HepG2 (cell line): ENCODE results near the gene MAP6D1. TPM values are rescaled to one million over a fixed set of nuclear protein-coding genes. Genes with fewer than 3 reads are reported as not detected.

Source experiments
- ATAC-seq: fragments of 200-7000 bp; cut with Tn5 transposase; 3 replicates; pipeline ENCODE4 v1.9.1; 2020; ENCODE audit warnings: mild to moderate bottlenecking, moderate library complexity
- Bru-seq: library from RNA; stranded (reverse); fragments of 400-500 nt; gene quantifications from one replicate; lab custom pipeline; 2021; lab: Mats Ljungman, UMichigan
- BruChase-seq, 2 experiments: library from RNA; stranded (reverse); fragments of 400-500 nt; gene quantifications; one replicate each; lab custom pipeline; 2021; lab: Mats Ljungman, UMichigan
- BruUV-seq: library from RNA; stranded (reverse); fragments of 400-500 nt; replicated peaks from 2 replicates; lab custom pipeline; 2021; lab: Mats Ljungman, UMichigan
- CTCF ChIA-PET: fragments of 300-600 bp; formaldehyde crosslinking; extraction: SDS; loops from one replicate; lab custom pipeline; 2021; ENCODE audit warnings: low total read pairs, inconsistent platforms, low intra/inter-chr PET ratio; lab: Yijun Ruan, JAX
- POLR2A ChIA-PET: fragments of 350-600 bp; sonication (Branson Sonifier 250); formaldehyde crosslinking; loops from one replicate; lab custom pipeline; 2020; ENCODE audit warnings: antibody characterized with exemption, inconsistent platforms; lab: Yijun Ruan, JAX
- DNase-seq: peaks from one replicate; pipeline ENCODE4 v3.0.0-alpha.2; 2015; ENCODE audit warnings: low spot score
- FAIRE-seq: peaks from 3 replicates; lab custom pipeline; 2011; peaks lifted over from hg19 to GRCh38; lab: Jason Lieb, UNC
- H2AFZ ChIP-seq: one replicate; pipeline ENCODE4 v1.6.1; 2011; ENCODE audit warnings: low read length, inconsistent platforms
- H3K27ac ChIP-seq: fragments of 300-600 bp; 3 replicates; pipeline ENCODE4 v1.8.0; 2011; ENCODE audit warnings: mixed run types, mild to moderate bottlenecking, mixed read lengths, low read length, inconsistent platforms; ENCODE audit not compliant: insufficient read depth; ENCODE audit errors: extremely low read length
- H3K27me3 ChIP-seq, 2 experiments: fragments of 200-600 bp in 1 of 2; 2 replicates in 1 of 2; 3 replicates in 1 of 2; pipeline versions ENCODE4 v1.6.0 to v1.8.0; 2011; ENCODE audit warnings: low read length in 2 of 2, mild to moderate bottlenecking in 2 of 2, moderate library complexity in 2 of 2, inconsistent platforms in 1 of 2; ENCODE audit not compliant: insufficient read depth in 2 of 2, control insufficient read depth in 1 of 2
- H3K36me3 ChIP-seq, 2 experiments: fragments of 200-600 bp in 1 of 2; replicated peaks in 1 of 2; 2 replicates in 1 of 2; 3 replicates in 1 of 2; pipeline versions ENCODE4 v1.5.1 to v1.8.0; 2011; ENCODE audit warnings: low read length in 2 of 2, inconsistent platforms in 1 of 2; ENCODE audit not compliant: insufficient read depth in 2 of 2, control insufficient read depth in 1 of 2
- H3K4me1 ChIP-seq: 2 replicates; pipeline ENCODE4 v1.5.1; 2012; ENCODE audit warnings: low read length, inconsistent platforms; ENCODE audit not compliant: insufficient read depth
- H3K4me2 ChIP-seq: 2 replicates; pipeline ENCODE4 v1.6.0; 2011; ENCODE audit warnings: low read depth, low read length, inconsistent platforms
- H3K4me3 ChIP-seq, 3 experiments: fragments of 200-600 bp in 1 of 3; sonication (generic), shearing (Covaris generic) in 1 of 3; replicated peaks in 1 of 3; 2 replicates each; pipeline ENCODE4 v1.5.1; 2011 to 2016; ENCODE audit warnings: low read length in 3 of 3, inconsistent platforms in 2 of 3, low read depth in 2 of 3, mild to moderate bottlenecking in 2 of 3, control low read depth in 1 of 3, mixed read lengths in 1 of 3; ENCODE audit not compliant: insufficient read depth in 1 of 3
- H3K79me2 ChIP-seq: one replicate; pipeline ENCODE4 v1.6.1; 2011; ENCODE audit warnings: low read length, inconsistent platforms; ENCODE audit not compliant: insufficient read depth
- H3K9ac ChIP-seq: 2 replicates; pipeline ENCODE4 v1.6.0; 2011; ENCODE audit warnings: mild to moderate bottlenecking, low read depth, low read length, inconsistent platforms; ENCODE audit not compliant: insufficient read depth
- H3K9me3 ChIP-seq: 2 replicates; pipeline ENCODE4 v1.5.1; 2012; ENCODE audit warnings: mild to moderate bottlenecking, low read length
- H4K20me1 ChIP-seq: 2 replicates; pipeline ENCODE4 v1.6.0; 2011; ENCODE audit warnings: inconsistent platforms, mild to moderate bottlenecking, low read length, moderate library complexity; ENCODE audit not compliant: insufficient read depth
- BRCA1 ChIP-seq: sonication (generic); formaldehyde crosslinking; IDR thresholded peaks from 2 replicates; pipeline ENCODE4 v1.4.0; 2020; ENCODE audit warnings: missing genetic modification reagents
- CBX5 ChIP-seq: sonication (generic); formaldehyde crosslinking; IDR thresholded peaks from 2 replicates; pipeline ENCODE4 v1.4.0; 2020; ENCODE audit warnings: missing genetic modification reagents, borderline replicate concordance
- KDM5B ChIP-seq: sonication (generic); formaldehyde crosslinking; IDR thresholded peaks from 2 replicates; pipeline ENCODE4 v1.4.0; 2020; ENCODE audit warnings: missing genetic modification reagents, mild to moderate bottlenecking, borderline replicate concordance
- ZFX ChIP-seq: sonication (generic); formaldehyde crosslinking; IDR thresholded peaks from 2 replicates; pipeline ENCODE4 v1.4.0; 2020; ENCODE audit warnings: mild to moderate bottlenecking, low read depth, missing genetic modification reagents, moderate library complexity
- ZNF530 ChIP-seq: sonication (generic); formaldehyde crosslinking; IDR thresholded peaks from 2 replicates; pipeline ENCODE4 v1.5.0; 2020; ENCODE audit warnings: low read depth, mild to moderate bottlenecking, missing genetic modification reagents
- ZNF710 ChIP-seq: sonication (generic); formaldehyde crosslinking; IDR thresholded peaks from 2 replicates; pipeline ENCODE4 v1.5.0; 2020; ENCODE audit warnings: mild to moderate bottlenecking, missing genetic modification reagents, borderline replicate concordance
- WGBS: methylation state at CpG from one replicate; pipeline ENCODE4 v1.1.6; 2017; ENCODE audit warnings: low lambda C conversion rate; 5-methylcytosine and 5-hydroxymethylcytosine counted together
- in situ Hi-C: cut with HindIII; loops from 2 replicates; pipeline ENCODE4 v1.10.0; 2017; ENCODE audit warnings: low pct_unique_long_range_greater_than_20kb; ENCODE audit not compliant: extremely low pct_ligation_motif_present
- intact Hi-C: fragments of 100-400 bp; cut with micrococcal nuclease; formaldehyde crosslinking; loops from one replicate; pipeline ENCODE4 v1.10.0; 2022; ENCODE audit not compliant: unreplicated experiment
- long read RNA-seq, 2 experiments: library from RNA in 1 of 2; library from polyadenylated mRNA in 1 of 2; stranded (forward) in 1 of 2; unstranded in 1 of 2; transcript quantifications; one replicate each; pipeline ENCODE4 v2.0.0, GENCODE V29; 2019 to 2022
- polyA minus RNA-seq, 3 experiments: library from RNA; depleted of rRNA, polyadenylated mRNA; stranded (reverse); fragments of >200 nt; gene quantifications; 2 replicates each; pipeline ENCODE4 v1.2.3, GENCODE V29; 2011; ENCODE audit warnings: low replicate concordance in 1 of 3
- polyA plus RNA-seq, 8 experiments: library from polyadenylated mRNA; depleted of rRNA in 3 of 8; stranded (reverse) in 7 of 8; unstranded in 1 of 8; fragments of >200 nt; fragmentation: Illumina TruSeq in 4 of 8; extraction: Trizol in 4 of 8; gene quantifications; 2 replicates each; pipeline versions ENCODE4 v1.2.1 to v1.2.3, GENCODE V29; 2011 to 2016; ENCODE audit warnings: low read depth in 4 of 8, missing spikeins in 1 of 8, mixed read lengths in 1 of 8; ENCODE audit not compliant: insufficient read depth in 1 of 8
- total RNA-seq, 5 experiments: library from RNA; depleted of rRNA; stranded (reverse); fragments of >200 nt; fragmentation: Illumina TruSeq; extraction: Trizol; gene quantifications; 2 replicates each; pipeline ENCODE4 v1.2.3, GENCODE V29; 2016; ENCODE audit warnings: low read depth in 1 of 5

Gene MAP6D1
- total RNA-seq (2016; rRNA removed; fragmentation: Illumina TruSeq; extraction: Trizol) = 0.62 TPM in 1 of 2 replicates, not detected in the other
- total RNA-seq (2016; cell fraction: cytosol; rRNA removed; fragmentation: Illumina TruSeq; extraction: Trizol; ENCODE audit: low read depth) = not detected in 2 replicates
- 0.09 and 0.52 TPM in 2 replicates for total RNA-seq (2016; cell fraction: insoluble cytoplasmic fraction; rRNA removed; fragmentation: Illumina TruSeq; extraction: Trizol)
- 0.25 and 0.55 TPM in 2 replicates for total RNA-seq (2016; cell fraction: membrane; rRNA removed; fragmentation: Illumina TruSeq; extraction: Trizol)
- not detected in 2 replicates for total RNA-seq (2016; cell fraction: nucleus; rRNA removed; fragmentation: Illumina TruSeq; extraction: Trizol)
- polyA plus RNA-seq (2011; rRNA removed) = 0.12 and 0.34 TPM in 2 replicates
- 0.14 and 0.36 TPM in 2 replicates for polyA plus RNA-seq (2011; cell fraction: cytosol; rRNA removed)
- 1.2 and 1.3 TPM in 2 replicates for polyA plus RNA-seq (2011; cell fraction: nucleus; rRNA removed)
- not detected in 2 replicates for polyA plus RNA-seq (2012)
- polyA plus RNA-seq (2016; cell fraction: cytosol; fragmentation: Illumina TruSeq; extraction: Trizol; ENCODE audit: low read depth) = 0.17 and 0.31 TPM in 2 replicates
- 0.41 and 0.70 TPM in 2 replicates for polyA plus RNA-seq (2016; cell fraction: insoluble cytoplasmic fraction; fragmentation: Illumina TruSeq; extraction: Trizol; ENCODE audit: low read depth)
- 0.14 TPM in 1 of 2 replicates, not detected in the other for polyA plus RNA-seq (2016; cell fraction: membrane; fragmentation: Illumina TruSeq; extraction: Trizol; ENCODE audit: low read depth)
- polyA plus RNA-seq (2016; cell fraction: nucleus; fragmentation: Illumina TruSeq; extraction: Trizol; ENCODE audit: insufficient read depth, low read depth) = 2.8 and 3.0 TPM in 2 replicates
- polyA minus RNA-seq (2011; rRNA and poly(A)+ RNA removed; ENCODE audit: low replicate concordance) = 0.35 TPM in 1 of 2 replicates, not detected in the other
- polyA minus RNA-seq (2011; cell fraction: cytosol; rRNA and poly(A)+ RNA removed) = not detected in 2 replicates
- polyA minus RNA-seq (2011; cell fraction: nucleus; rRNA and poly(A)+ RNA removed) = 2.7 TPM in 1 of 2 replicates, not detected in the other
- Bru-seq, nascent RNA = percentile 29 among the genes with signal in this experiment
- percentile 26 among the genes with signal in this experiment for BruChase-seq, experiment 1, labeled RNA remaining after a 6-hour chase
- BruChase-seq, experiment 2, labeled RNA remaining after a 2-hour chase = percentile 28 among the genes with signal in this experiment
- long read RNA-seq, experiment 1 = 0 reads
- long read RNA-seq, experiment 2 = 0 reads

- Histone ChIP-seq H3K9ac (no peak within 1 kb of the TSS), H3K4me3 (no peak within 1 kb of the TSS), H3K27me3 (no peaks in the 10 kb centered on the region), H3K4me1 (no peaks in the 10 kb centered on the region), H3K4me2 (no peak within 1 kb of the TSS), H3K27ac (no peak within 1 kb of the TSS), H3K9me3 (no peaks in the 10 kb centered on the region), H2AFZ (no peak within 1 kb of the TSS), H3K36me3 (peaks cover 14 to 25% of the 10 kb centered on the region in 2 experiments; a peak in 4 of 5 replicates)
- CTCF ChIA-PET = no interaction called here
- in situ Hi-C loops (no loop called here), intact Hi-C loops (no loop called here)
- no peak for DNase-seq
- no peak for ATAC-seq
- WGBS = 97% methylated on average over 46 of the region's 69 CpGs
- POLR2A ChIA-PET = no interaction called here
- BruUV-seq = no TSS peak
- TF ChIP-seq KDM5B (CRISPR knock-in tag) (no peak), ZNF530 (CRISPR knock-in tag) (no peak), ZNF710 (no peak), ZFX (CRISPR knock-in tag) (no peak), CBX5 (CRISPR knock-in tag) (no peak), BRCA1 (CRISPR knock-in tag) (no peak)
- TF ChIP-seq, all 625 proteins: peak for 0
- no peaks in the 10 kb centered on the region for H3K79me2 ChIP-seq
- no peak for FAIRE-seq
- H4K20me1 ChIP-seq = no peaks in the 10 kb centered on the region
Observed at GRCh38 chr3:183825456-183826161, at the start of gene MAP6D1. TSS of gene MAP6D1 (minus strand) at chr3:183825577. CDS start at chr3:183825547, 30 bp downstream.
